Activated CD4-positive, alpha-beta T cell treated with anti-CD3 and anti-CD28 coated beads, Interleukin-2, amount 50 U/mL, for 48 hours (primary cell): Measurements from ENCODE around the gene SLC39A11.
"Not testable (repeated sequence)": the region's sequence is repeated elsewhere in the genome, so short reads cannot be mapped to it uniquely, and the experiment has no call there.

Experiments used
- DNase-seq, 2 experiments: peaks; one replicate each; pipeline ENCODE4 v3.0.0-alpha.2; 2020

Gene SLC39A11

DNA sequence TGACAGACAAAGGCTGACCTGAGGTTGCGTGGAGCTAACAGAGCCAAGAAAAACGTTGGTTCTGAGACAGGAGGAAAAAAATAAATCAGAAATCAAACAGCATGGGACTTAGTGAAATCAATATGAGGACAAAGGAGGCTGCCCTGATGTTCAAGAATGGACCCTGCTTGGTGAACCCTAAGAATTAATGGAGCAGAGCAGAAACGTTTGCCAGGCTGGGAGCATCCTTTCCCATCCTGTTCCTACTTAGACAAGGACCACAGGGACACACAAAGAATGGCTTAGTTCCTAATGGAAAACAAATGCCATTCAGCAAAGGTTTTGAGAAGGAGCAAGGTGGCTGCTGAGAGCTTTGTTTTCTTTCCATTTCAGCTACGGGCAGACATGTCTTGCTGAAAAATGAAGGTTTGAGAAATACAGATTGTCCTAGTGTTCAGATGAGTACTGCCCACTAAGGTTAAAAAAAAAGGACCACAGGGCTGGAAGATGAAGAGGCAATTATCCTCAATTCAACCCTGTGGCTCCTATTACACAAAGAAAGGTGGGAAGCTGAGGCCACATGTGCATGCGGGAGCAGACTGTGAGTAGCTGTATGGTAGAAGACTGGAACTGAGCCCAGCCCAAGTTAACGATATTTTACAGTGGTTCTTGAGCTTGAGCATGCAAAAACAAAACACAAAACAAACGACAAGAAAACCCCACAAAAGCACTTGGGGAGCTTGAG lies 230.1 kb downstream of the SLC39A11 start:
- no peak for DNase-seq

- DNase-seq = no peak
Observed at GRCh38 chr17:72861811-72862210, 230.7 kb downstream of the SLC39A11 start.

GRCh38 chr17:72860778-72861177 lies 231.7 kb downstream of the SLC39A11 start:
- DNase-seq = no peak

- no peak for DNase-seq
Observed at GRCh38 chr17:72858826-72859495, 233.5 kb downstream of the SLC39A11 start.

GRCh38 chr17:72853440-72854415 lies 238.8 kb downstream of the SLC39A11 start:
- DNase-seq = no peak

- no peak for DNase-seq
Observed at GRCh38 chr17:72852277-72852938, 240.1 kb downstream of the SLC39A11 start.

DNA sequence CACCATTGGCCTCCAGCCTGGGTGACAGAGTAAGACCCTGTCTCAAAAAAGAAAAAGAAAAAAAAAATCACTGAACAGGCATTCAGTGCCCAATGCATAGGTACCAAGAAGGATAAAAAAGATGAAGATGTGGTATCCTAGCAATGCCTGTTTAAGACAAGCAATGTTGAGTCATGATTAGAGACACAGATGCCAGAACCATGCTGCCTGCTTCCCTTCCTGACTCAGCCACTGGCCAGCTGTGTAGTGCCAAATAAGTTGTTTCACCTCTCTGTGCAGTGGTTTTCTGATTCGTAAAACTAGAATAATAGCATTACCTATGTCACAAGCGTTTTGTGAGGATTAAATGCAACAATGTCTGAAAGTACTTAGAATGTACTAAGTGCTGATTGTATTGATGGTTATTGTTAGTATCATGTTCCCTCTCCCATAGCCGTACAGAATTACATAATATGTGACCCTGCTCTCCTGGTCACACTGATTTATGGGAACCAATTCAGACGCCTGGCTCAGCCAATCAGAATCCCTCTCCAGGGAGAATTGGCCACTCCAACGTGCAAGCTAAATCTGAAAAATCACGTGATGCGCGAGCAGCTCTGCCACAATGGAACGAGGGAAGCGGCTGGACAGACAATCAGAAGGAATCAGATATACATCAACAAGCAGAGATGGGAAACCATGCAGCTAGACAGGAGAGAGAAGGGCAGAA lies 241.9 kb downstream of the SLC39A11 start:
- DNase-seq = no peak

GRCh38 chr17:72846399-72846798 lies 246.1 kb downstream of the SLC39A11 start:
- no peak for DNase-seq

- no peak for DNase-seq
Observed at GRCh38 chr17:72843591-72843990, 248.9 kb downstream of the SLC39A11 start.

GRCh38 chr17:72840019-72840418 lies 252.5 kb downstream of the SLC39A11 start:
- no peak for DNase-seq

DNA sequence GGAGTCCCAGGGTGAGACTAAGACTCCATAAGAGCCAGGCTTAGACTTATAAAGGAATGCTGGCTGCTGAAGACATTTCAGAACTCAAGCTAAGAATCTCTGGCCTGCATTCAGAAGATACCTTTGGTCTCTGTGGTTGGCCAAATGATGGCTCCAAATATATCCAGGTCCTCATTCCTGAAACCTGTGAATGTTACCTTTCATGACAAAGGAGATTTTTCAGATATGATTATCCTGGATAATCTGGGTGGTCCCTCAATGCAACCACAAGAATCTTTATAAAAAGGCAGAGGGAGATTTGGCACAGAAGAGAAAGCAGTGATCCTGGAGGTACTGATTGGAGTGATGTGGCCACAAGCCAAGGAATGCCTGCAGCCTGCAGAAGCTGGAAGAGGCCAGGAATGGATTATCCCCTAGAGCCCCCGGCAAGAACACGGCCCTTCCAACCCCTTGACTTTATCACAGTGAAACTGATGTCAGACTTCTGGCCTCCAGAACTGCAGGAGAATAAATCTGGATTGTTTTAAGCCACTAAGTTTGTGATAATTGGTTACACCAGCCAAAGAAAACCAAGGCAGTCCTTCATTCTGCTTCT lies 253.3 kb downstream of the SLC39A11 start:
- DNase-seq = no peak

DNA sequence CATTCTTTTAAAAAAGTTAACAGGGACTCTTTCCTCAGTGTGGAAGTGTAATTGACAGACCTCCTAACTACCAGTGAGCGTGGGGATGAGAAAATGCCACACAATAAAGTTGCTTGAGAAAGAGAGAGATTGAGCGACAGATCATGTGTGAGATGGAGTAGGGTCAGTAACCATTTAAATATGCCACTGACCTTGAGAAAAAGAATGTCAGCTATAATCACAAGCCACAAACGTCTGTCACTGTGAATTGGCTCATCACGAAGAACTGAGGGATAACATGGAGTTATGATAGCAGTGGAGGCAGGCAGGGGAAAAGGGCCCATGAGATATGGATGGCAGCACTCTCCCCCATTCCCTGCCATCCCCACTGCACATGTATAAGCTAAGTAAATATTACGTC lies 253.9 kb downstream of the SLC39A11 start:
- DNase-seq = no peak

DNA sequence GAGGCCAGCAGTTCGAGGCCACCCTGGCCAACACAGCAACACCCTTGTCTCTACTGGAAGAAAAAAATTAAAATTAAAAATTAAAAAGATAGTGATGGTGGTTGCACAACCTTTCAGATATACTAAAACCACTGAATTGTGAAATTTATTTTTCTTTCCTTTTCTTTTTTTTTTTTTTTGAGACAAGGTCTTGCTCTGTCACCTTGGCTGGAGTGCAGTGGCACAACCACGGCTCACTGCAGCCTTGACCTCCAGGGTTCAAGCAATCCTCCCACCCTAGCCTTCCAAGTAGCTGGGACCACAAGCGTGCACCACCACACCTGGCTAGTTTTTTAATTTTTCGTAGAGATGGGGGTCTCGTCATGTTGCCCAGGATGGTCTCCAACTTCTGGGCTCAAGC lies 254.4 kb downstream of the SLC39A11 start:
- no peak for DNase-seq

DNA sequence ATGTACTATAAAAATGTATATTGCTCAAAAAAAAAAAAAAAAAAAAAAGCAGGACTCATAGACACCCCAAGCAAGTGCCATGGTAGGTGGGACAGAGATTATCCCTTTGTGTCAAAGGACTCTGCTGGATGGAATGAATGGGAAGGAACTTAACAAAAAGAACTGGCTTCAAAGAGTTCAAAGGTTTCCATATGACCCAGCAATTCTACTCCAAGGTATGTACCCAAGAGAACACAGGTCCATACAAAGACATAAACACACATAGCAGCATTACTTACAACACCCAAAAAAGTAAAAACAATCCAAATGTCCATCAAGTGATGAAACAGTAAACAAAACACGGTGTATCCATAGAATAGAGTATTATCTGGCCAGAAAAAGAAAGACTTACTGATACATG lies 255.2 kb downstream of the SLC39A11 start:
- no peak for DNase-seq

DNA sequence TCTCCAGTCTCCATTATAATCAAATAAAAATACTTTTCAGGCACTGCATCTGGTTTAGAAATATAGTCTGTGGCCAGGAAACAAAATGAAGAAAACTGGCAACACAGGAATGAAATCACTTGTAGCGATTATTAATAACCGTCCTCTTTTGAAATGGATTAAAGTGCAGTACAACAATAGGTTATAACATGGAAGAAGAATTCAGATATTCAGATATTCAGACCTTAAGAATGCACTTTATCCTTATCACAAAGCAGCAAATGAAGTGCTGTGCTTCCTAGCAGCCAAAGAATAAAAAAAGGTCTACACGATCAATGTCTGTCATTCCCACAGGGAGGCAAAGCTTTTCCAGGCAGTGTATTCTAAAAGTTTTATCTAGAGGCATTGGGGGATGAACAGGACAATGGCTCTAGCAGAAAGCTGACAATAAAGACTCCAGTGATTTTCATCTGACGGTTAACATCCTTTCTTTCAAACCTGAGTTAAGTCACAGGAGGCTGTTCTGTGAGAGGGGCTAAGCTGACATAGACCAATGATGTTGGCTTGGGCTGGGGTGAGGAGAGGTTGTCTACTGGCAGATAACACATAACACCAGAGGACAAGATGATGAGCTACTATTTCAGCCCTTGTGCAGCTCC lies 259.2 kb downstream of the SLC39A11 start:
- no peak for DNase-seq

- DNase-seq = no peak
Observed at GRCh38 chr17:72832306-72832705, 260.2 kb downstream of the SLC39A11 start.

GRCh38 chr17:72829883-72830282 lies 262.6 kb downstream of the SLC39A11 start:
- DNase-seq = no peak

DNA sequence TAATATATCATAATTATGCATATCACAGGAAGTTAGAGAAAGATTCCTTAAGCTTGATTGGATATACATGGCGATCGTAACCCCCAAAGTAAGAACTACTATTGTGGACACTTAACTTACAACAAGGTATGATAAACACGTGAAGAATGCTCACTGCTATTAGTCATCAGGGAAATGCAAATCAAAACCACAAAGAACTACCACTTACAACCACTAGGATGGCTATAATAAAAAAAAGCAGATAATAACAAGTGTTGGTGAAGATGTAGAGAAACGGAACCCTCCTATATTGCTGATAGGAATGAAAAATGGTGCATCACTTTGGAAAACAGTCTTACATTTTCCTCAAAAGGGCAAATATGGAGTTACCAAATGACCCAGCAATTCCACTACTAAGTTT lies 265.9 kb downstream of the SLC39A11 start:
- DNase-seq = no peak

GRCh38 chr17:72826059-72826458 lies 266.4 kb downstream of the SLC39A11 start:
- DNase-seq = not testable (repeated sequence)

GRCh38 chr17:72825218-72825617 lies 267.3 kb downstream of the SLC39A11 start:
- no peak for DNase-seq

DNA sequence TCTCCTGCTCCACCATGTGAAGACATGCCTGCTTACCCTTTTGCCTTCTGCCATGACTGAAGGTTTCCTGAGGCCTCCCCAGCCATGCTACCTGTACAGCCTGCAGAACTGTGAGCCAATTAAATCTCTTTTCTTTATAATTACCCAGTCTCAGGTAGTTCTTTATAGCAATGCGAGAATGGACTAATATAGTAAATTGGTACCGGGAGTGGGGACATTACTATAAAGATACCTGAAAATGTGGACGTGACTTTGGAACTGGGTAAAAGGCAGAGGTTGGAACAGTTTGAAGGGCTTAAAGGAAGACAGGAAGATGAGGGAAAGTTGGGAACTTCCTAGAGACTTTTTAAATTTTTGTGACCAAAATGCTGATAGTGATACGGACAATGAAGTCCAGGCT lies 268.2 kb downstream of the SLC39A11 start:
- not testable (repeated sequence) for DNase-seq
